Fibroblast of peridontal ligament (primary cell): ENCODE measurements around the gene TIGD1.
"Not testable (repeated sequence)": the region's sequence is repeated elsewhere in the genome, so short reads cannot be mapped to it uniquely, and the experiment has no call there.

Experiments
- DNase-seq: peaks from one replicate; pipeline ENCODE4 v3.0.0-alpha.2; 2010; ENCODE audit errors: extremely low read depth

TIGD1 gene

GRCh38 chr2:232570481-232570880, 20.1 kb upstream of the TIGD1 start:
- not testable (repeated sequence) for DNase-seq

GRCh38 chr2:232569541-232569940, 19.2 kb upstream of the TIGD1 start:
- no peak for DNase-seq

GRCh38 chr2:232568161-232568560, 17.8 kb upstream of the TIGD1 start:
- peak; percentile 96 for DNase-seq

- DNase-seq: peak; percentile 25
These were observed 17.4 kb upstream of the TIGD1 start for GRCh38 chr2:232567721-232568120.

GRCh38 chr2:232563580-232563979, 13.2 kb upstream of the TIGD1 start:
- DNase-seq: no peak

- no peak for DNase-seq
These were observed 12.3 kb upstream of the TIGD1 start for GRCh38 chr2:232562515-232563151.

- DNase-seq: no peak
These were observed 6.1 kb upstream of the TIGD1 start for GRCh38 chr2:232556426-232556825.

GRCh38 chr2:232551776-232552175, 1.4 kb upstream of the TIGD1 start:
- no peak for DNase-seq

GRCh38 chr2:232551250-232551638, 887 bp upstream of the TIGD1 start:
- no peak for DNase-seq

- no peak for DNase-seq
These were observed 553 bp downstream of the TIGD1 start for GRCh38 chr2:232549655-232550353.

- DNase-seq: no peak
These were observed 2.4 kb downstream of the TIGD1 start for GRCh38 chr2:232547991-232548390.

- DNase-seq: no peak
These were observed 4.6 kb downstream of the TIGD1 start for GRCh38 chr2:232545511-232546375.

GRCh38 chr2:232544674-232545073, 5.7 kb downstream of the TIGD1 start:
- DNase-seq: no peak

GRCh38 chr2:232543928-232544631, 6.3 kb downstream of the TIGD1 start:
- DNase-seq: no peak

- DNase-seq: no peak
These were observed 6.9 kb downstream of the TIGD1 start for GRCh38 chr2:232543491-232543890.

GRCh38 chr2:232542715-232543467, 7.5 kb downstream of the TIGD1 start:
- DNase-seq: no peak

GRCh38 chr2:232541961-232542714, 8.2 kb downstream of the TIGD1 start:
- DNase-seq: no peak

- no peak for DNase-seq
These were observed 9.0 kb downstream of the TIGD1 start for GRCh38 chr2:232541195-232541960.

- DNase-seq: no peak
These were observed 9.8 kb downstream of the TIGD1 start for GRCh38 chr2:232540441-232541041.
